ENCODE measurements around the gene DNA2. TPM values are rescaled to one million over a fixed set of nuclear protein-coding genes. Genes with fewer than 3 reads are reported as not detected.
"Not testable (repeated sequence)": the region's sequence is repeated elsewhere in the genome, so short reads cannot be mapped to it uniquely, and the experiment has no call there.

DNA2 gene
- total RNA-seq, 1 donor from 2014 or later, result 17.0 TPM

- DNase-seq (ENCODE audit: low read depth), result no peak
- H3K4me3 ChIP-seq (ENCODE audit: low read depth, low read length), result peak overlapping the region; percentile 76
- no peak for TF ChIP-seq CTCF (conservative IDR thresholded peaks at IDR 0.05; ENCODE audit: low read depth, low read length)
These were observed 1.5 kb downstream of the DNA2 start for GRCh38 chr10:68470300-68470699.

- DNase-seq (ENCODE audit: low read depth), result no peak
- no peak for TF ChIP-seq CTCF (conservative IDR thresholded peaks at IDR 0.05; ENCODE audit: low read depth, low read length)
- no peak overlapping the region for H3K4me3 ChIP-seq (ENCODE audit: low read depth, low read length)
These were observed 1.9 kb downstream of the DNA2 start for GRCh38 chr10:68469838-68470237.

- not testable (repeated sequence) for DNase-seq (ENCODE audit: low read depth); H3K4me3 ChIP-seq (ENCODE audit: low read depth, low read length)
These were observed 7.0 kb downstream of the DNA2 start for GRCh38 chr10:68464729-68465128.

GRCh38 chr10:68463365-68464093 lies 8.2 kb downstream of the DNA2 start:
- H3K4me3 ChIP-seq (ENCODE audit: low read depth, low read length), result no peak overlapping the region
- no peak for DNase-seq (ENCODE audit: low read depth)
- no peak for TF ChIP-seq CTCF (conservative IDR thresholded peaks at IDR 0.05; ENCODE audit: low read depth, low read length)

GRCh38 chr10:68462536-68462935 lies 9.2 kb downstream of the DNA2 start:
- no peak for TF ChIP-seq CTCF (conservative IDR thresholded peaks at IDR 0.05; ENCODE audit: low read depth, low read length)
- H3K4me3 ChIP-seq (ENCODE audit: low read depth, low read length), result no peak overlapping the region
- no peak for DNase-seq (ENCODE audit: low read depth)

GRCh38 chr10:68461032-68461431 lies 10.7 kb downstream of the DNA2 start:
- H3K4me3 ChIP-seq (ENCODE audit: low read depth, low read length), result no peak overlapping the region
- no peak for DNase-seq (ENCODE audit: low read depth)
- no peak for TF ChIP-seq CTCF (conservative IDR thresholded peaks at IDR 0.05; ENCODE audit: low read depth, low read length)

- not testable (repeated sequence) for H3K4me3 ChIP-seq (ENCODE audit: low read depth, low read length); DNase-seq (ENCODE audit: low read depth)
These were observed 22.1 kb downstream of the DNA2 start for GRCh38 chr10:68449698-68450097.

- no peak for TF ChIP-seq CTCF (conservative IDR thresholded peaks at IDR 0.05; ENCODE audit: low read depth, low read length)
- H3K4me3 ChIP-seq (ENCODE audit: low read depth, low read length), result no peak overlapping the region
These were observed 25.6 kb downstream of the DNA2 start for GRCh38 chr10:68446179-68446578.

More at GRCh38 chr10:68446179-68446578, 25.6 kb downstream of the DNA2 start:
- no peak for DNase-seq (ENCODE audit: low read depth)

All from epithelial cell of proximal tubule (primary cell).